Measurements from ENCODE around the gene GRIK4.

The GRIK4 gene

DNA sequence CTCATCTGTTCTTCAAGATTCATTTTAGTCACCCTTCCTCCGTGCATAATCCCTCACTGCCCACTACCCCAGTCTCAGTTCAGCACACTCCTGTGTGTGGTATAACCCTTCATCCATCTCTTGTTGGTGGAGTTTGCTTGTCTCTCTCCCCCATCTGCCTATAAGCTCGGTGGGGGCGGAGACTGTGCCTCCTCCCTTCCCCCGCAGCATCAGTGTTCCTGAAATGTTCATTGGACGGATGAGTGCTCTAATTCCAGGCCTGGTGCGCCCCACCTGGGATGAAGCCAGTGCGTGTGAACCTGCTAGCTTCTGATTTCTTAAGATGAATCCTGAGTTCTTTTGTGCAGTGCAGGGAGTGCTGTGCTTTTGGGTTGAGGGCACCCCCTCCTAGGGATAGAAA lies 100.0 kb downstream of the GRIK4 start:
- H3K9me3 ChIP-seq (ENCODE audit: insufficient read depth, low read depth, low read length), result no peaks in the 10 kb centered on the region
- no peaks in the 10 kb centered on the region for H3F3A ChIP-seq (ENCODE audit: low read depth)
- no peaks in the 10 kb centered on the region for H3K9me2 ChIP-seq (replicated peaks; ENCODE audit: low read depth, low read length)
- H3K79me2 ChIP-seq (ENCODE audit: insufficient read depth, low read length), result no peaks in the 10 kb centered on the region
- H3K4me1 ChIP-seq (ENCODE audit: insufficient read depth, low read length, poor library complexity, severe bottlenecking), result no peaks in the 10 kb centered on the region
- TF ChIP-seq EZH2phosphoT487 (IDR thresholded peaks at IDR 0.05; ENCODE audit: borderline replicate concordance), result no peak
- TF ChIP-seq, protein P1, sequence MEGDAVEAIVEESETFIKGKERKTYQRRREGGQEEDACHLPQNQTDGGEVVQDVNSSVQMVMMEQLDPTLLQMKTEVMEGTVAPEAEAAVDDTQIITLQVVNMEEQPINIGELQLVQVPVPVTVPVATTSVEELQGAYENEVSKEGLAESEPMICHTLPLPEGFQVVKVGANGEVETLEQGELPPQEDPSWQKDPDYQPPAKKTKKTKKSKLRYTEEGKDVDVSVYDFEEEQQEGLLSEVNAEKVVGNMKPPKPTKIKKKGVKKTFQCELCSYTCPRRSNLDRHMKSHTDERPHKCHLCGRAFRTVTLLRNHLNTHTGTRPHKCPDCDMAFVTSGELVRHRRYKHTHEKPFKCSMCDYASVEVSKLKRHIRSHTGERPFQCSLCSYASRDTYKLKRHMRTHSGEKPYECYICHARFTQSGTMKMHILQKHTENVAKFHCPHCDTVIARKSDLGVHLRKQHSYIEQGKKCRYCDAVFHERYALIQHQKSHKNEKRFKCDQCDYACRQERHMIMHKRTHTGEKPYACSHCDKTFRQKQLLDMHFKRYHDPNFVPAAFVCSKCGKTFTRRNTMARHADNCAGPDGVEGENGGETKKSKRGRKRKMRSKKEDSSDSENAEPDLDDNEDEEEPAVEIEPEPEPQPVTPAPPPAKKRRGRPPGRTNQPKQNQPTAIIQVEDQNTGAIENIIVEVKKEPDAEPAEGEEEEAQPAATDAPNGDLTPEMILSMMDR (conservative IDR thresholded peaks at IDR 0.05; ENCODE audit: low read length), result no peak
- no peak overlapping the region for H2AFZ ChIP-seq (ENCODE audit: low read length)
- H3K4me2 ChIP-seq (ENCODE audit: low read depth, low read length, poor library complexity, severe bottlenecking), result no peak overlapping the region
- no peaks in the 10 kb centered on the region for H3K36me3 ChIP-seq (ENCODE audit: insufficient read depth, low read length)
- H4K20me1 ChIP-seq (ENCODE audit: insufficient read depth, low read length, poor library complexity, severe bottlenecking), result no peaks in the 10 kb centered on the region
- no peaks in the 10 kb centered on the region for H3K27me3 ChIP-seq (ENCODE audit: insufficient read depth, low read length, poor library complexity, severe bottlenecking)
- H3K4me3 ChIP-seq (ENCODE audit: low read length, poor library complexity, severe bottlenecking), result no peak overlapping the region
- no peak overlapping the region for H3K9ac ChIP-seq (ENCODE audit: low read depth, low read length, poor library complexity, severe bottlenecking)

DNA sequence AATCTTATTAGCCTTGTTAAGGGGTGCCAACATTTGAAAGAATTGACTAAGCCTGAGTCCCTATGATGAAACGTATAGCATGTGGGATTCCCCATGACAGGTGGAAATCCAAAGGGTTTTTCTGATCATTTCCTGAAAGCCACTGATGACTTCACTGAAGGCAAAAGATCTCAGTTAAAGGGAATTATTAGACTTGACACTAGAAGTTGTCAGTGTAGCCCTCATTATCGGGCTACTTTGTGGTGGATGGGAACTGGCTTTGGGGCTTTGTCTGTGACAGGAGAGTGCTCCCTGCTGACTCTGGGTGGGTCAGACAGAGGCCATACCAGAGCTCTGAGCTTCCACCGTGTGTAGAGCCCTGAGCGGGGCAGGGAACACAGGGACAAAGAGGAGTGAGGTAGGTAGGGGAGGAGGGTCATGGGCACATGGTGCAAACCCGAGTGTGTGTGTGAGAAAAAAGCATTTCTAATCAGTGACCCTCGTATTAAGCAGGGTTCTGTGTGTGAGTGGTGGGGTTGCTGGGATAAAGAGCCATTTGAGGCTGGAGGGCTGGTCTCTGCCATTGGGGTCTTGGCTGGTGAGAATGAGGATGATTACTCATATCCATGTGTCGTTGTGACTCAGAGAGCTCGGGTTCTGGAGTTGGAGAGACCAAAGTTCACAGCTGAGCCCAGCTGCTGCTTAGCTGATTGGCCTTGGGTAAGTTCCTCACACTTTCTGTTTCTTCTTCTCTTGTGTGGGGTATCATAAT lies 101.1 kb downstream of the GRIK4 start:
- Histone ChIP-seq H3K9ac (ENCODE audit: low read depth, low read length, poor library complexity, severe bottlenecking) (no peak overlapping the region), H3K4me2 (ENCODE audit: low read depth, low read length, poor library complexity, severe bottlenecking) (no peak overlapping the region), H3K36me3 (ENCODE audit: insufficient read depth, low read length) (no peaks in the 10 kb centered on the region), H3K4me1 (ENCODE audit: insufficient read depth, low read length, poor library complexity, severe bottlenecking) (no peaks in the 10 kb centered on the region), H3K27me3 (ENCODE audit: insufficient read depth, low read length, poor library complexity, severe bottlenecking) (no peaks in the 10 kb centered on the region), H4K20me1 (ENCODE audit: insufficient read depth, low read length, poor library complexity, severe bottlenecking) (no peaks in the 10 kb centered on the region), H3F3A (ENCODE audit: low read depth) (no peaks in the 10 kb centered on the region), H3K9me2 (replicated peaks; ENCODE audit: low read depth, low read length) (no peaks in the 10 kb centered on the region), H3K79me2 (ENCODE audit: insufficient read depth, low read length) (no peaks in the 10 kb centered on the region), H3K9me3 (ENCODE audit: insufficient read depth, low read depth, low read length) (no peaks in the 10 kb centered on the region), H3K4me3 (ENCODE audit: low read length, poor library complexity, severe bottlenecking) (no peak overlapping the region), H2AFZ (ENCODE audit: low read length) (no peak overlapping the region)
- no peak for TF ChIP-seq EZH2phosphoT487 (IDR thresholded peaks at IDR 0.05; ENCODE audit: borderline replicate concordance)
- TF ChIP-seq, protein P1 (conservative IDR thresholded peaks at IDR 0.05; ENCODE audit: low read length), result no peak

DNA sequence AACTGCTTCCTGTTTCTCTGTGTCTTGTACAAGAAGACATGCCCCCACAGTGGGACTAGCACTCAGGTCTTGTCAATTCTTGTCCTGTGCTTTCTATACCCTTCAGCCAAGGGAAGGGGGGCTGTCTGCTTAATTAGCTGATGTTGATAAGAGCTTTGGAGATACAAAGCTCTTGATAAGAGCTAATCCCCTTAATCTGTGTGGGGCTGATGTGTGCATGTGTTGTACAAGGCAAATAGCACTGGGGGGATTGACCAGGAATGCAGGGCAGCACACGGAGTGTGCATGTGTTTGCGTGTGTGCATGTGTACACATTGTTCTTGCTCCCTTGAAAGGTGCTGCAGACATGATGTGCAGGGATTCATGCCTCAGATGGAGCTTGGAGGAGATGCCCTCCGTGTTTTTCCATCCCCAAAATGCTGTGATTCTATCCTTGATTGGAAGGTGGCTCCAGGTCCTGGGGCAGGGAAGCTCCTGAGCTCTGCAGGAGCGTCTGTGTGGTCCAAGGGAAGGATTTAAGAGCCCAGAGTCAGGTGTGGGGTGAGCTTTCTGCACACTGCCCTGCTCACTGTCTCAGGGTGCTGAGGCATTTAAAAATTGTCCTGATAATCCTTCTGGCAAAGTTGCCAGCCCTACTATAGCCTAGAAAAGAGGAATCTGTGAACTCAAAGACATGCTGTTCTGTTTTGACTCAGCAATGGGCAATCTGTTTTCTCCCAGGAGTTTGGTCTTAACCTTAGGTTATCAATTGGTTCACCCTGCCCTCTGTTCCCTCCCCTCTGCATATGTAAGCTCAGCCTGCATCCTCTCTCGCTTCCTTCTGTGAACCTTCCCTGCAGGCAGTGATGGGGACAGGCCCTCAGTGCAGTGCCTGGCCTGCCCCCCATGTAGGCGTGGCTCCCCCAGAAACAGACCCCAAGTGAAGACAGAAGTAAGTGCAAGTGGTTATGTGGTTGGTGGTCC lies 102.0 kb downstream of the GRIK4 start:
- no peak overlapping the region for H3K4me2 ChIP-seq (ENCODE audit: low read depth, low read length, poor library complexity, severe bottlenecking)
- no peak overlapping the region for H3K4me3 ChIP-seq (ENCODE audit: low read length, poor library complexity, severe bottlenecking)
- H3K36me3 ChIP-seq (ENCODE audit: insufficient read depth, low read length), result no peaks in the 10 kb centered on the region
- no peaks in the 10 kb centered on the region for H3K79me2 ChIP-seq (ENCODE audit: insufficient read depth, low read length)
- no peaks in the 10 kb centered on the region for H3K4me1 ChIP-seq (ENCODE audit: insufficient read depth, low read length, poor library complexity, severe bottlenecking)
- H3F3A ChIP-seq (ENCODE audit: low read depth), result no peaks in the 10 kb centered on the region
- no peak overlapping the region for H3K9ac ChIP-seq (ENCODE audit: low read depth, low read length, poor library complexity, severe bottlenecking)
- TF ChIP-seq, protein P1 (conservative IDR thresholded peaks at IDR 0.05; ENCODE audit: low read length), result no peak
- no peak for TF ChIP-seq EZH2phosphoT487 (IDR thresholded peaks at IDR 0.05; ENCODE audit: borderline replicate concordance)
- no peaks in the 10 kb centered on the region for H3K9me2 ChIP-seq (replicated peaks; ENCODE audit: low read depth, low read length)
- no peaks in the 10 kb centered on the region for H3K27me3 ChIP-seq (ENCODE audit: insufficient read depth, low read length, poor library complexity, severe bottlenecking)
- H3K9me3 ChIP-seq (ENCODE audit: insufficient read depth, low read depth, low read length), result peaks cover 8% of the 10 kb centered on the region; the same call in 1 of the 2 replicates
- no peaks in the 10 kb centered on the region for H4K20me1 ChIP-seq (ENCODE audit: insufficient read depth, low read length, poor library complexity, severe bottlenecking)
- H2AFZ ChIP-seq (ENCODE audit: low read length), result no peak overlapping the region
